Right atrium auricular region (tissue), 2 donors: ENCODE measurements around the gene ZNF532. TPM values are rescaled to one million over a fixed set of nuclear protein-coding genes. Genes with fewer than 3 reads are reported as not detected.

ENCODE experiments used
- DNase-seq: peaks from one replicate; pipeline ENCODE4 v3.0.0-alpha.2; 2019; ENCODE audit warnings: low spot score
- H3K27ac ChIP-seq, 2 donors: fragments of 200-600 bp; sonication (generic); 1 replicate in 1 of 2; 2 replicates in 1 of 2; pipeline ENCODE4 v1.5.1; 2016 to 2019
- H3K27me3 ChIP-seq, 2 donors: fragments of 200-600 bp; sonication (generic); one replicate each; pipeline versions ENCODE4 v1.5.1 to v1.6.0; 2017 to 2019
- H3K36me3 ChIP-seq: fragments of 200-600 bp; sonication (generic); one replicate; pipeline ENCODE4 v1.5.1; 2016
- H3K4me1 ChIP-seq, 2 donors: fragments of 200-600 bp; sonication (generic); one replicate each; pipeline versions ENCODE4 v1.5.1 to v1.6.0; 2017 to 2019
- H3K4me3 ChIP-seq, 2 donors: fragments of 200-600 bp; sonication (generic); 1 replicate in 1 of 2; 2 replicates in 1 of 2; pipeline ENCODE4 v1.5.1; 2017 to 2019; ENCODE audit warnings: mild to moderate bottlenecking in 1 of 2, moderate library complexity in 1 of 2
- H3K9me3 ChIP-seq, 2 donors: fragments of 200-600 bp; sonication (generic); one replicate each; pipeline ENCODE4 v1.5.1; 2019
- total RNA-seq, 2 donors: library from RNA; depleted of rRNA; stranded (reverse); fragments of >200 nt; gene quantifications; one replicate each; pipeline ENCODE4 v1.1.0, GENCODE V29; 2016
- TF ChIP-seq, protein P1 (sequence below), 2 donors: fragments of 200-600 bp; sonication (generic); IDR thresholded peaks; one replicate each; pipeline ENCODE4 v1.5.1; 2019; ENCODE audit warnings: antibody characterized with exemption in 2 of 2

The ZNF532 gene
- total RNA-seq, 2 donors from 2014 or later: 53.1 to 59.5 TPM

DNA sequence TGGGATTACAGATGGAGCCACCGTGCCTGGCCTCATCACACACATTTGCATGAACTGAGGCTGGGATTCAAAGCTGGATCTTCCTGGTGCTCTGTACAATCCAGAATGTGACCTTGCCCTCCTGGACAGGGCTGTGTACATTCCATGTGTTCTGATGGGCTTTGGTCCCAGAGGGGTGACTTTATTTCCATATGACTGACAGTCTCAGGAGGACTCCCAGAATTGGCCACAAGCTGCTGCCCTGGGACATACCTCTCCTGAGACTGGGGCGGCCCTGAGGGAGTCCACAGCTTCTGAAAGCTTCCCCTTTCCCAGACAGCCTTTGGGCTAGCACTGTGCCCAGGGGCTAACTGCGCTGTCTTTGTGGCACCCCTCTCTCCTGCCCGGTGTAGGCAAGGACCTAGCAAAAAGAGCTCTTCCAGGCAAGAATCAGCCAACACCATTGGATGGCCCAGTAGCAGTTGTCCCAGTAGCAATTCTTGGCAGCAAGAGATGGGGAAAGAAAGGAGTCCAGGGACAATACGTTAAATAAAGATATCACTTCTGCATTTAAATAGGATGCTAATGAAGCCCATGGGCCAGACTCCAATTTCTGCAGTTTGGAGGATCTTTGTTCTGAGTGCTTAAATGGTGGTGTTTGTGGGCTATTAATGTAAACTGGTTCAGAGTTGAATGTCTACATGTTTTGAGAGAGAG is 26.4 kb upstream of the ZNF532 start:
- H3K4me3 ChIP-seq: no peak overlapping the region
- TF ChIP-seq, protein P1, sequence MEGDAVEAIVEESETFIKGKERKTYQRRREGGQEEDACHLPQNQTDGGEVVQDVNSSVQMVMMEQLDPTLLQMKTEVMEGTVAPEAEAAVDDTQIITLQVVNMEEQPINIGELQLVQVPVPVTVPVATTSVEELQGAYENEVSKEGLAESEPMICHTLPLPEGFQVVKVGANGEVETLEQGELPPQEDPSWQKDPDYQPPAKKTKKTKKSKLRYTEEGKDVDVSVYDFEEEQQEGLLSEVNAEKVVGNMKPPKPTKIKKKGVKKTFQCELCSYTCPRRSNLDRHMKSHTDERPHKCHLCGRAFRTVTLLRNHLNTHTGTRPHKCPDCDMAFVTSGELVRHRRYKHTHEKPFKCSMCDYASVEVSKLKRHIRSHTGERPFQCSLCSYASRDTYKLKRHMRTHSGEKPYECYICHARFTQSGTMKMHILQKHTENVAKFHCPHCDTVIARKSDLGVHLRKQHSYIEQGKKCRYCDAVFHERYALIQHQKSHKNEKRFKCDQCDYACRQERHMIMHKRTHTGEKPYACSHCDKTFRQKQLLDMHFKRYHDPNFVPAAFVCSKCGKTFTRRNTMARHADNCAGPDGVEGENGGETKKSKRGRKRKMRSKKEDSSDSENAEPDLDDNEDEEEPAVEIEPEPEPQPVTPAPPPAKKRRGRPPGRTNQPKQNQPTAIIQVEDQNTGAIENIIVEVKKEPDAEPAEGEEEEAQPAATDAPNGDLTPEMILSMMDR (IDR thresholded peaks at IDR 0.05): no peak
- DNase-seq: no peak
- no peaks in the 10 kb centered on the region for H3K27me3 ChIP-seq
- peaks cover 0 to 5% of the 10 kb centered on the region in 2 donors for H3K4me1 ChIP-seq
- H3K36me3 ChIP-seq: no peaks in the 10 kb centered on the region
- no peaks in the 10 kb centered on the region for H3K9me3 ChIP-seq
- no peak overlapping the region for H3K27ac ChIP-seq

DNA sequence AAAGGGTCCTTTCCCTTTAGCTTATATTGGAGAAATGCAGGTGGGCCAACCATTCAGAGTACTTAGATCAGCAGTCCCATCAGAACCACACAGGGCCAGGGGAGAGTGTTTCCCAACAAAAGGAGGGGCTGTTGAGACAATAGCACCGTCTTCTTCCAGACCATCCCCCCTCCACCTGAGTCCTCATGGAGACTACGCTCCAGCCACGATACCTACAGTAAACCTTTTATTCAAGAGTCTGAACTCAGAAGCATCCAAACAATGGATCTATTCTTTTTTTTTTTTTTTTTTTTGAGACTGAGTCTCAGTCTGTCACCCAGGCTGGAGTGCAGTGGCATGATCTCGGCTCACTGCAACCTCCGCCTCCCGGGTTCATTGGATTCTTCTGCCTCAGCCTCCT is 25.7 kb upstream of the ZNF532 start:
- H3K27me3 ChIP-seq: no peaks in the 10 kb centered on the region
- H3K27ac ChIP-seq: no peak overlapping the region
- H3K9me3 ChIP-seq: no peaks in the 10 kb centered on the region
- DNase-seq: no peak
- peaks cover 0 to 9% of the 10 kb centered on the region in 2 donors for H3K4me1 ChIP-seq
- TF ChIP-seq, protein P1 (IDR thresholded peaks at IDR 0.05): no peak
- H3K36me3 ChIP-seq: no peaks in the 10 kb centered on the region
- no peak overlapping the region for H3K4me3 ChIP-seq

DNA sequence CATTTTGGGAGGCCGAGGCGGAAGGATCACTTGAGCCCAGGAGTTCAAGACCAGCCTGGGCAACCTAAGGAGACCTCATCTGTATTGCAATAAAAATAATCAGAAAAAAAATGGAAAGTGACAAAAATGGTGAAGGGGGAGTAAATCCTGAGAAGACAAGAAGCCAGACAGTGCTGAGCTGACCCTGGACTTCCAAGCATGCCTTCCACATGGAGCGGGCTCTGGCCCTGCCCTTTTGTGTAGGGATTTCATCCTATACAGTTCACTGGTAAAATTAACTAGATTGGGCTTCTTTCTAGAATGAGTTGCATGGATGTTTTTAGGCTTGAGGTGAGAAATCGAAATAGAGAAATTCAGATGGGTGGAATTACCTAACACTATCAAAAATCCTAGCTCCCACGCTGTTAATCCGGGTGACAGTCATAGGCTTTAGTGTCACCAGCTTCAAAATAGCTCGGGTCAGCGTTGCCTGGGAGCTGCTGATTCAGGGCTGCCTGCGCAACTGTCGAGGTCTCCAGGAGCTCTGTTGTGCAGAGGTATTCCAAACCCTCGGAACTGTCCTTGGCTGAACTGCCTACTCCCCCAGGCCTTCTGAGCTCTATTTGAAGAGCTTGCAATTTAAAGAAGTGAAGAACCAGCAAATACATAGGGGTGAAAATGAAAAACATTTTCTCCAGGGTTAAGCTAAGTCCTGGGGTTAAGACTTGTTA is 21.5 kb upstream of the ZNF532 start:
- no peaks in the 10 kb centered on the region for H3K27me3 ChIP-seq
- TF ChIP-seq, protein P1 (IDR thresholded peaks at IDR 0.05): no peak
- H3K4me1 ChIP-seq: peaks cover 0 to 20% of the 10 kb centered on the region in 2 donors
- no peak for DNase-seq
- peak overlapping the region; percentile 59 to 65 for H3K27ac ChIP-seq
- no peaks in the 10 kb centered on the region for H3K9me3 ChIP-seq
- no peak overlapping the region for H3K4me3 ChIP-seq
- H3K36me3 ChIP-seq: no peaks in the 10 kb centered on the region

DNA sequence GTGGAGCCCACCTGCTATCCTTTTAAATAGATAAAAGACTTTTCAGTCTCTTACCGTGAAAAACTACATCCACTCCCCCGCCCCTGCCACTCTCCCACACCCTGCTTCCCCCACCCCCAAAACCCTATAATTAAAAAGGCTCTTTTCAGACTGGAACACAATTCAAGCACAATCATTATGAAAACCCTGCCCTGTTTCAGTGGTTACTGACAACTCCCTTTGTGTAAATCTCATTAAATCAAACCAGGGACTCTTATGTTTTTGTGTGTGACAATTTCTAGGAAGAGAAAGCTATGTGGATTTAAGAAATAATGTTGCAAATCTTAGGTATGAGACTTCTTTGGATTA is 21.0 kb upstream of the ZNF532 start:
- H3K36me3 ChIP-seq: no peaks in the 10 kb centered on the region
- TF ChIP-seq, protein P1 (IDR thresholded peaks at IDR 0.05): no peak
- no peaks in the 10 kb centered on the region for H3K9me3 ChIP-seq
- no peak overlapping the region for H3K4me3 ChIP-seq
- H3K4me1 ChIP-seq: peaks cover 0 to 20% of the 10 kb centered on the region in 2 donors
- DNase-seq: no peak
- H3K27me3 ChIP-seq: no peaks in the 10 kb centered on the region
- peak overlapping the region; percentile 59 to 65 for H3K27ac ChIP-seq

DNA sequence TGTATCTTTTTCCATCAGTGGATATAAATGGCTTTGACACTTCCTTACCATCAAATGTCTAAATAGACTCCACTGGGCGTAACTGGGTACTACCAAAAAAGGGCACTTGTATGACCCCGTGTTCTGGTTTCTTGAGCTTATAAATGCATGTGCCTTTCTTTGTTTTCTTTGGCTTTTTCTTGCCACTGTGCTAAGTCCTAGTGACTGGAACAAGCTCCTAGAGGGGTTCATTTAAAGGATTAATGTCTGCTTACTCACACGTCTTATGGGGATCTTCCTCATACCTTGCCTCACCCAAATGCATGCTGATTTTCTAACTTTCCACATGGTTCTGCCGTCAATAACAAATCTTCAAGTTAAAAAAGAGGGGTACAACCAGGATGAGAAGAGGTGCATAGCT is 19.8 kb upstream of the ZNF532 start:
- Histone ChIP-seq H3K36me3 (no peaks in the 10 kb centered on the region), H3K4me1 (peaks cover 0 to 20% of the 10 kb centered on the region in 2 donors), H3K27me3 (no peaks in the 10 kb centered on the region), H3K4me3 (no peak overlapping the region), H3K9me3 (no peaks in the 10 kb centered on the region), H3K27ac (no peak overlapping the region)
- DNase-seq: no peak
- TF ChIP-seq, protein P1 (IDR thresholded peaks at IDR 0.05): no peak
